DMS53 treated with DMSO at 0.1 percent for 48 hours (cell line): ENCODE results near the gene ATP5IF1.

ENCODE experiments used
- DNase-seq: peaks from one replicate; lab custom pipeline; 2025; ENCODE audit not compliant: unreplicated experiment; lab: John Stamatoyannopoulos, UW

Gene ATP5IF1

GRCh38 chr1:28236656-28237322, 865 bp downstream of the ATP5IF1 start:
- DNase-seq, result no peak

- no peak for DNase-seq
These were observed 3.1 kb downstream of the ATP5IF1 start for GRCh38 chr1:28239004-28239403.

- no peak for DNase-seq
These were observed 4.1 kb downstream of the ATP5IF1 start for GRCh38 chr1:28240024-28240423.

GRCh38 chr1:28241638-28242241, 5.8 kb downstream of the ATP5IF1 start:
- no peak for DNase-seq

GRCh38 chr1:28243685-28244311, 7.9 kb downstream of the ATP5IF1 start:
- DNase-seq, result no peak

GRCh38 chr1:28244549-28245251, 8.8 kb downstream of the ATP5IF1 start:
- DNase-seq, result no peak

GRCh38 chr1:28246427-28246832, 10.5 kb downstream of the ATP5IF1 start:
- peak; percentile 59 for DNase-seq

GRCh38 chr1:28247612-28248272, 11.8 kb downstream of the ATP5IF1 start:
- DNase-seq, result no peak

- DNase-seq, result peak; percentile 66
These were observed 12.5 kb downstream of the ATP5IF1 start for GRCh38 chr1:28248273-28249012.

- DNase-seq, result peak; percentile 66
These were observed 13.3 kb downstream of the ATP5IF1 start for GRCh38 chr1:28249013-28249865.

- DNase-seq, result no peak
These were observed 14.0 kb downstream of the ATP5IF1 start for GRCh38 chr1:28249866-28250295.

- DNase-seq, result no peak
These were observed 20.4 kb downstream of the ATP5IF1 start for GRCh38 chr1:28256197-28256827.

- DNase-seq, result no peak
These were observed 21.8 kb downstream of the ATP5IF1 start for GRCh38 chr1:28257736-28258135.

GRCh38 chr1:28258628-28259251, 22.8 kb downstream of the ATP5IF1 start:
- DNase-seq, result no peak

- DNase-seq, result peak; percentile 94
These were observed 23.5 kb downstream of the ATP5IF1 start, which contains the start of gene SESN2 for GRCh38 chr1:28259252-28259933. TSS of gene SESN2 (plus strand) at chr1:28259518. CDS start at chr1:28259848, 330 bp downstream.

GRCh38 chr1:28259934-28260802, 24.2 kb downstream of the ATP5IF1 start:
- peak; percentile 6 for DNase-seq

- DNase-seq, result no peak
These were observed 24.9 kb downstream of the ATP5IF1 start for GRCh38 chr1:28260803-28261174.
